Left lung (tissue), 10 donors: ENCODE measurements around the gene HDAC9. TPM values are rescaled to one million over a fixed set of nuclear protein-coding genes. Genes with fewer than 3 reads are reported as not detected.

Experiments used
- ATAC-seq: fragments of 200-7000 bp; cut with Tn5 transposase; one replicate; pipeline ENCODE4 v1.9.1; 2020; ENCODE audit warnings: moderate library complexity
- DNase-seq, 4 donors: peaks; one replicate each; pipeline ENCODE4 v3.0.0-alpha.2; 2013 to 2020
- H3K27ac ChIP-seq, 2 donors: fragments of 200-600 bp; sonication (generic) in 1 of 2; one replicate each; pipeline versions ENCODE4 v1.5.0 to v1.8.0; 2020 to 2021
- H3K27me3 ChIP-seq, 2 donors: fragments of 200-600 bp; sonication (generic) in 1 of 2; one replicate each; pipeline versions ENCODE4 v1.5.0 to v1.8.0; 2020 to 2021
- H3K36me3 ChIP-seq, 2 donors: fragments of 200-600 bp; sonication (generic) in 1 of 2; one replicate each; pipeline versions ENCODE4 v1.5.0 to v1.8.0; 2020 to 2021
- H3K4me1 ChIP-seq, 2 donors: fragments of 200-600 bp; one replicate each; pipeline ENCODE4 v1.8.0; 2021
- H3K4me3 ChIP-seq, 2 donors: fragments of 200-600 bp; sonication (generic) in 1 of 2; one replicate each; pipeline versions ENCODE4 v1.5.0 to v1.8.0; 2020 to 2021; ENCODE audit warnings: mild to moderate bottlenecking in 1 of 2
- H3K9me3 ChIP-seq, 2 donors: fragments of 200-600 bp; sonication (generic) in 1 of 2; one replicate each; pipeline versions ENCODE4 v1.5.0 to v1.8.0; 2020 to 2021
- intact Hi-C, 2 donors: fragments of 100-400 bp; cut with DNase I; formaldehyde crosslinking; loops; one replicate each; pipeline versions ENCODE4 v1.11.2 to v1.14.2; 2022
- polyA plus RNA-seq, 6 donors: library from polyadenylated mRNA; unstranded; fragments of 120-200 nt; gene quantifications; one replicate each; pipeline ENCODE4 v1.2.1, GENCODE V29; 2013; ENCODE audit not compliant: insufficient read length in 6 of 6
- total RNA-seq, 2 donors: library from RNA; stranded (reverse); fragmentation: NEBNext Ultra II Directional; extraction: Animal tissue kit (Norgen Biotek cat#: 25700); gene quantifications; one replicate each; pipeline ENCODE4 v1.2.1, GENCODE V29; 2021
- TF ChIP-seq, protein P1 (sequence below), 2 donors: fragments of 200-600 bp; sonication (generic) in 1 of 2; IDR thresholded peaks; one replicate each; pipeline versions ENCODE4 v1.5.0 to v1.8.0; 2021; ENCODE audit warnings: antibody characterized with exemption in 2 of 2
- donor health status: DM: no; HTN: yes; CAD: no.
- donor health status: DM: no; HTN: no; CAD: no.

Gene HDAC9
- total and polyA plus RNA-seq, 8 donors: 6.7 to 13.2 (median 9.6) TPM

DNA sequence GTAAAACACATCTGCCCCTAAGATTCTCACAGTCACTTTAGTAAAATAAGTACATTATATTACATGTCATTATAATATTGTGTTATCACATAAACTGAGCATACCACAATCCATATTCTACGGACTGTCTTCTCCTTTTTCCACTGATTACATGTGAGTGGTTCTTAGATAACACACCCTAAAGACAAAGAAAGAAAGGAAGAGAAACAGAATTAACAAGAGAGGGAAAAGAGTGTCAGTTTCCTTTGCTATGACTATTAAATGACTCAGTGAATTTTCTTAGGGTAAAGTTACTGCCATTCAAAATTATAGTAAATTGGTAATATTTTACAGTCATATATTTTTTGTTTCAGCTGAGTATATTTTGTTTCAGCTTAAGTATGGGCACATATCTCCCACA is 353.6 kb downstream of the HDAC9 start:
- intact Hi-C loops: no loop called here
- H3K27ac ChIP-seq: no peak overlapping the region
- TF ChIP-seq, protein P1, sequence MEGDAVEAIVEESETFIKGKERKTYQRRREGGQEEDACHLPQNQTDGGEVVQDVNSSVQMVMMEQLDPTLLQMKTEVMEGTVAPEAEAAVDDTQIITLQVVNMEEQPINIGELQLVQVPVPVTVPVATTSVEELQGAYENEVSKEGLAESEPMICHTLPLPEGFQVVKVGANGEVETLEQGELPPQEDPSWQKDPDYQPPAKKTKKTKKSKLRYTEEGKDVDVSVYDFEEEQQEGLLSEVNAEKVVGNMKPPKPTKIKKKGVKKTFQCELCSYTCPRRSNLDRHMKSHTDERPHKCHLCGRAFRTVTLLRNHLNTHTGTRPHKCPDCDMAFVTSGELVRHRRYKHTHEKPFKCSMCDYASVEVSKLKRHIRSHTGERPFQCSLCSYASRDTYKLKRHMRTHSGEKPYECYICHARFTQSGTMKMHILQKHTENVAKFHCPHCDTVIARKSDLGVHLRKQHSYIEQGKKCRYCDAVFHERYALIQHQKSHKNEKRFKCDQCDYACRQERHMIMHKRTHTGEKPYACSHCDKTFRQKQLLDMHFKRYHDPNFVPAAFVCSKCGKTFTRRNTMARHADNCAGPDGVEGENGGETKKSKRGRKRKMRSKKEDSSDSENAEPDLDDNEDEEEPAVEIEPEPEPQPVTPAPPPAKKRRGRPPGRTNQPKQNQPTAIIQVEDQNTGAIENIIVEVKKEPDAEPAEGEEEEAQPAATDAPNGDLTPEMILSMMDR (IDR thresholded peaks at IDR 0.05): no peak
- ATAC-seq: no peak
- H3K36me3 ChIP-seq: no peaks in the 10 kb centered on the region
- H3K9me3 ChIP-seq: no peaks in the 10 kb centered on the region
- H3K4me3 ChIP-seq: no peak overlapping the region
- no peaks in the 10 kb centered on the region for H3K4me1 ChIP-seq
- DNase-seq: no peak
- H3K27me3 ChIP-seq: no peaks in the 10 kb centered on the region

DNA sequence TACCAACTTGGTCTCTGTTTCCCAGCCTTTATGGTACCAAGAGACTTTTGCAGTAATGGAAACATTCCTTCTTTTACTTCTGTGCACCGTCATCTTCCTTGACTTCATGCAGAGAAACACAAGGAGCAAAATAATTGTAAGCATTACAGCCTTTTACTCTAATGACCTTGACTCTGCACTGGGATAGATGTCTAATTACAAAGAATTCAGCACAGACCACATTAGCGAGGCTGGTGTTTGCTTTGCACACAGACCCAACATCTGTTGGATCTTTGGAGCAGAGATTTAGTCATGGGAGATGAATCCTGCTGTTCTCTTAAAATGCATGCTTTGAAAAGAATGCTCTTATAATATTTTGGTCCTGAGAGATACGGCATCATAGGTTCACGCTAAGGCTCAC is 360.2 kb downstream of the HDAC9 start:
- Histone ChIP-seq H3K4me1 (no peaks in the 10 kb centered on the region), H3K9me3 (no peaks in the 10 kb centered on the region), H3K4me3 (no peak overlapping the region), H3K27me3 (no peaks in the 10 kb centered on the region), H3K36me3 (no peaks in the 10 kb centered on the region), H3K27ac (no peak overlapping the region)
- intact Hi-C loops: no loop called here
- no peak for DNase-seq
- no peak for ATAC-seq
- TF ChIP-seq, protein P1 (IDR thresholded peaks at IDR 0.05): no peak

- H3K4me1 ChIP-seq: no peaks in the 10 kb centered on the region
- DNase-seq (no peak), ATAC-seq (no peak)
- TF ChIP-seq, protein P1 (IDR thresholded peaks at IDR 0.05): no peak
- intact Hi-C loops: no loop called here
- H3K27ac ChIP-seq: no peak overlapping the region
- H3K4me3 ChIP-seq: no peak overlapping the region
- no peaks in the 10 kb centered on the region for H3K36me3 ChIP-seq
- H3K9me3 ChIP-seq: no peaks in the 10 kb centered on the region
- H3K27me3 ChIP-seq: no peaks in the 10 kb centered on the region
Observed at GRCh38 chr7:18858232-18858631, 362.7 kb downstream of the HDAC9 start.

GRCh38 chr7:18859318-18859717 is 363.8 kb downstream of the HDAC9 start:
- ATAC-seq (no peak), DNase-seq (no peak)
- TF ChIP-seq, protein P1 (IDR thresholded peaks at IDR 0.05): no peak
- H3K4me3 ChIP-seq: no peak overlapping the region
- no peaks in the 10 kb centered on the region for H3K27me3 ChIP-seq
- no peaks in the 10 kb centered on the region for H3K4me1 ChIP-seq
- no peaks in the 10 kb centered on the region for H3K36me3 ChIP-seq
- H3K9me3 ChIP-seq: no peaks in the 10 kb centered on the region
- intact Hi-C loops: no loop called here
- H3K27ac ChIP-seq: no peak overlapping the region

GRCh38 chr7:18860221-18860620 is 364.7 kb downstream of the HDAC9 start:
- intact Hi-C loops: no loop called here
- TF ChIP-seq, protein P1 (IDR thresholded peaks at IDR 0.05): no peak
- Histone ChIP-seq H3K4me3 (no peak overlapping the region), H3K27ac (no peak overlapping the region), H3K27me3 (no peaks in the 10 kb centered on the region), H3K36me3 (no peaks in the 10 kb centered on the region), H3K9me3 (no peaks in the 10 kb centered on the region), H3K4me1 (no peaks in the 10 kb centered on the region)
- ATAC-seq (no peak), DNase-seq (no peak)
